ENCODE data around the gene HDLBP.

HDLBP gene

GRCh38 chr2:241177526-241178334 lies 137.7 kb downstream of the HDLBP start:
- Histone ChIP-seq H3K4me3 (replicated peaks; ENCODE audit: insufficient read depth, low read length) (no peak overlapping the region), H3K27ac (replicated peaks) (no peak overlapping the region), H3K27me3 (ENCODE audit: insufficient read depth, poor library complexity, severe bottlenecking) (no peaks in the 10 kb centered on the region)
- DNase-seq (ENCODE audit: low read depth in 1 of 2, low spot score in 1 of 2), result no peak
- TF ChIP-seq CTCF (IDR thresholded peaks at IDR 0.05; ENCODE audit: insufficient read depth, low read length), result no peak
- no peak for TF ChIP-seq GABPA (IDR thresholded peaks at IDR 0.05; ENCODE audit: low read depth)

All from HL-60 (cell line).